Upper lobe of left lung (tissue), 6 donors: Measurements from ENCODE around the gene BSN. TPM values are rescaled to one million over a fixed set of nuclear protein-coding genes. Genes with fewer than 3 reads are reported as not detected.

Experiments
- ATAC-seq, 2 donors: fragments of 200-7000 bp; cut with Tn5 transposase; one replicate each; pipeline ENCODE4 v1.9.1; 2022; ENCODE audit warnings: mild to moderate bottlenecking in 2 of 2, moderate library complexity in 2 of 2; ENCODE audit not compliant: low FRiP score in 2 of 2
- DNase-seq, 2 donors: peaks; one replicate each; pipeline ENCODE4 v3.0.0-alpha.2; 2019 to 2020
- H3K27ac ChIP-seq, 4 donors: fragments of 200-600 bp; sonication (generic); one replicate each; pipeline ENCODE4 v1.5.1; 2016 to 2019
- H3K27me3 ChIP-seq, 4 donors: fragments of 200-600 bp; sonication (generic); one replicate each; pipeline ENCODE4 v1.5.1; 2017 to 2019
- H3K36me3 ChIP-seq, 4 donors: fragments of 200-600 bp; sonication (generic); one replicate each; pipeline ENCODE4 v1.5.1; 2016 to 2019
- H3K4me1 ChIP-seq, 4 donors: fragments of 200-600 bp; sonication (generic); one replicate each; pipeline ENCODE4 v1.5.1; 2018 to 2019
- H3K4me3 ChIP-seq, 4 donors: fragments of 200-600 bp; sonication (generic); one replicate each; pipeline ENCODE4 v1.5.1; 2017 to 2019; ENCODE audit warnings: mild to moderate bottlenecking in 2 of 4, moderate library complexity in 1 of 4
- H3K9me3 ChIP-seq, 4 donors: fragments of 200-600 bp; sonication (generic); one replicate each; pipeline ENCODE4 v1.5.1; 2018 to 2019
- EP300 ChIP-seq, 4 donors: sonication (generic); formaldehyde crosslinking; IDR thresholded peaks; one replicate each; pipeline ENCODE4 v1.5.1; 2017; ENCODE audit warnings: antibody characterized with exemption in 4 of 4, control low read depth in 2 of 4
- POLR2A ChIP-seq, 4 donors: fragments of 450-650 bp; IDR thresholded peaks; one replicate each; pipeline ENCODE4 v1.5.1; 2016 to 2017; ENCODE audit warnings: antibody characterized with exemption in 4 of 4, mild to moderate bottlenecking in 2 of 4
- POLR2AphosphoS5 ChIP-seq, 2 donors: sonication (generic); formaldehyde crosslinking; IDR thresholded peaks; one replicate each; pipeline ENCODE4 v1.5.1; 2017; ENCODE audit warnings: antibody characterized with exemption in 2 of 2
- WGBS, 2 donors: methylation state at CpG; one replicate each; pipeline ENCODE4 v1.1.5; 2017 to 2018; 5-methylcytosine and 5-hydroxymethylcytosine counted together
- total RNA-seq, 6 donors: library from RNA; depleted of rRNA in 4 of 6; stranded (reverse); fragments of >200 nt in 4 of 6; gene quantifications; one replicate each; pipeline versions ENCODE4 v1.1.0 to v1.2.1, GENCODE V29; 2016 to 2021
- TF ChIP-seq, protein P1 (sequence below), 6 experiments: fragments of 450-650 bp in 4 of 6; fragments of 200-600 bp in 2 of 6; sonication (generic) in 2 of 6; IDR thresholded peaks; one replicate each; pipeline ENCODE4 v1.5.1; 2016 to 2019; ENCODE audit warnings: antibody characterized with exemption in 6 of 6
- donor health status: DM: no; HTN: no; CAD: no; lungs with moderate emphysema.
- donor health status: DM: no; HTN: yes; CAD: no; lungs with severe emphysema.

The BSN gene
- total RNA-seq, 6 donors from 2014 or later: 0.39 to 1.1 (median 0.72) TPM

GRCh38 chr3:49650177-49650576 is 95.9 kb downstream of the BSN start:
- no peaks in the 10 kb centered on the region for H3K36me3 ChIP-seq
- ATAC-seq: no peak
- no peak overlapping the region for H3K4me3 ChIP-seq
- TF ChIP-seq POLR2A (IDR thresholded peaks at IDR 0.05) (no peak), EP300 (IDR thresholded peaks at IDR 0.05) (no peak), POLR2AphosphoS5 (IDR thresholded peaks at IDR 0.05) (no peak)
- TF ChIP-seq, protein P1, sequence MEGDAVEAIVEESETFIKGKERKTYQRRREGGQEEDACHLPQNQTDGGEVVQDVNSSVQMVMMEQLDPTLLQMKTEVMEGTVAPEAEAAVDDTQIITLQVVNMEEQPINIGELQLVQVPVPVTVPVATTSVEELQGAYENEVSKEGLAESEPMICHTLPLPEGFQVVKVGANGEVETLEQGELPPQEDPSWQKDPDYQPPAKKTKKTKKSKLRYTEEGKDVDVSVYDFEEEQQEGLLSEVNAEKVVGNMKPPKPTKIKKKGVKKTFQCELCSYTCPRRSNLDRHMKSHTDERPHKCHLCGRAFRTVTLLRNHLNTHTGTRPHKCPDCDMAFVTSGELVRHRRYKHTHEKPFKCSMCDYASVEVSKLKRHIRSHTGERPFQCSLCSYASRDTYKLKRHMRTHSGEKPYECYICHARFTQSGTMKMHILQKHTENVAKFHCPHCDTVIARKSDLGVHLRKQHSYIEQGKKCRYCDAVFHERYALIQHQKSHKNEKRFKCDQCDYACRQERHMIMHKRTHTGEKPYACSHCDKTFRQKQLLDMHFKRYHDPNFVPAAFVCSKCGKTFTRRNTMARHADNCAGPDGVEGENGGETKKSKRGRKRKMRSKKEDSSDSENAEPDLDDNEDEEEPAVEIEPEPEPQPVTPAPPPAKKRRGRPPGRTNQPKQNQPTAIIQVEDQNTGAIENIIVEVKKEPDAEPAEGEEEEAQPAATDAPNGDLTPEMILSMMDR (IDR thresholded peaks at IDR 0.05): no peak
- no peak for DNase-seq
- no peak overlapping the region for H3K27ac ChIP-seq
- peaks cover 0 to 6% (median 0%) of the 10 kb centered on the region in 4 donors for H3K4me1 ChIP-seq
- WGBS, 2 donors: 47 to 63% methylated on average over 1 of the region's 1 CpG
- H3K27me3 ChIP-seq: no peaks in the 10 kb centered on the region
- no peaks in the 10 kb centered on the region for H3K9me3 ChIP-seq

DNA sequence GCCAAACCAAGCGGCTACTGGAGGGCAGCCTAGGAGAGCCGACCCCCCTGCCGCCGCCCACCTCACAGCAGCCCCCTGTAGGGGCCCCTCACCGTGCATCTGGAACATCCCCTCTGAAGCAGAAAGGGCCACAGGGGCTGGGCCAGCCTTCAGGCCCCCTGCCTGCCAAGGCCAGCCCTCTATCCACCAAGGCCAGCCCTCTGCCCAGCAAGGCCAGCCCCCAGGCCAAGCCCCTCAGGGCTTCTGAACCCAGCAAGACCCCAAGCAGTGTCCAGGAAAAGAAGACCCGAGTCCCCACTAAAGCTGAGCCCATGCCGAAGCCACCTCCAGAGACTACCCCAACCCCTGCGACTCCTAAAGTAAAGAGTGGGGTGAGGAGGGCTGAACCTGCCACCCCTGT is 96.4 kb downstream of the BSN start:
- ATAC-seq (no peak), DNase-seq (no peak)
- TF ChIP-seq, protein P1 (IDR thresholded peaks at IDR 0.05): no peak
- TF ChIP-seq POLR2AphosphoS5 (IDR thresholded peaks at IDR 0.05) (no peak), POLR2A (IDR thresholded peaks at IDR 0.05) (no peak), EP300 (IDR thresholded peaks at IDR 0.05) (no peak)
- no peaks in the 10 kb centered on the region for H3K27me3 ChIP-seq
- no peak overlapping the region for H3K27ac ChIP-seq
- 73 to 81% methylated on average over 5 to 8 of the region's 8 CpGs for WGBS, 2 donors
- no peaks in the 10 kb centered on the region for H3K9me3 ChIP-seq
- no peak overlapping the region for H3K4me3 ChIP-seq
- H3K36me3 ChIP-seq: no peaks in the 10 kb centered on the region
- peaks cover 0 to 6% (median 0%) of the 10 kb centered on the region in 4 donors for H3K4me1 ChIP-seq

- DNase-seq: peak in 1 of 2 donors; percentile 76
- Histone ChIP-seq H3K36me3 (no peaks in the 10 kb centered on the region), H3K4me3 (no peak overlapping the region), H3K9me3 (no peaks in the 10 kb centered on the region), H3K27ac (no peak overlapping the region), H3K27me3 (no peaks in the 10 kb centered on the region), H3K4me1 (peaks cover 0 to 6% (median 0%) of the 10 kb centered on the region in 4 donors)
- no peak for ATAC-seq
- TF ChIP-seq POLR2A (IDR thresholded peaks at IDR 0.05): no peak
- TF ChIP-seq, protein P1 (IDR thresholded peaks at IDR 0.05): no peak
- no peak for TF ChIP-seq EP300 (IDR thresholded peaks at IDR 0.05)
- TF ChIP-seq POLR2AphosphoS5 (IDR thresholded peaks at IDR 0.05): no peak
- WGBS, 2 donors: 91 to 92% methylated on average over 26 to 35 of the region's 36 CpGs
These were observed 98.1 kb downstream of the BSN start for GRCh38 chr3:49652218-49652902.

DNA sequence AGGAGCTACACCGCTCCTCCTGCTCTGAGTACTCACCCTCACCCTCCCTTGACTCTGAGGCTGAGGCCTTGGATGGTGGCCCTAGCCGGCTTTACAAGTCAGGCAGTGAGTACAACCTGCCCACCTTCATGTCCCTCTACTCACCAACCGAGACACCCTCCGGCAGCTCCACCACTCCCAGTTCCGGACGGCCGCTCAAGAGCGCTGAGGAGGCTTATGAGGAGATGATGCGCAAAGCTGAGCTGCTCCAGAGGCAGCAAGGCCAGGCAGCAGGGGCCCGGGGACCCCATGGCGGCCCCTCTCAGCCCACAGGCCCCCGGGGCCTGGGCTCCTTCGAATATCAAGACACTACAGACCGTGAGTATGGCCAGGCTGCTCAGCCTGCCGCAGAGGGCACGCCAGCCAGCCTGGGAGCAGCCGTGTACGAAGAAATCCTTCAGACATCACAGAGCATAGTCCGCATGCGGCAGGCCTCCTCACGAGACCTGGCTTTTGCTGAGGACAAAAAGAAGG is 98.7 kb downstream of the BSN start:
- Histone ChIP-seq H3K27me3 (no peaks in the 10 kb centered on the region), H3K9me3 (no peaks in the 10 kb centered on the region), H3K4me1 (peaks cover 0 to 1% (median 0%) of the 10 kb centered on the region in 4 donors), H3K36me3 (no peaks in the 10 kb centered on the region), H3K4me3 (no peak overlapping the region), H3K27ac (no peak overlapping the region)
- no peak for TF ChIP-seq POLR2A (IDR thresholded peaks at IDR 0.05)
- TF ChIP-seq, protein P1 (IDR thresholded peaks at IDR 0.05): no peak
- TF ChIP-seq EP300 (IDR thresholded peaks at IDR 0.05): no peak
- no peak for TF ChIP-seq POLR2AphosphoS5 (IDR thresholded peaks at IDR 0.05)
- 93 to 95% methylated on average over 14 to 17 of the region's 21 CpGs for WGBS, 2 donors
- DNase-seq: peak in 1 of 2 donors; percentile 73
- no peak for ATAC-seq

- Histone ChIP-seq H3K36me3 (no peaks in the 10 kb centered on the region), H3K27ac (no peak overlapping the region), H3K4me3 (no peak overlapping the region), H3K4me1 (no peaks in the 10 kb centered on the region), H3K27me3 (no peaks in the 10 kb centered on the region), H3K9me3 (no peaks in the 10 kb centered on the region)
- no peak for DNase-seq
- WGBS, 2 donors: 83 to 92% methylated on average over 7 to 8 of the region's 8 CpGs
- ATAC-seq: no peak
- TF ChIP-seq, protein P1 (IDR thresholded peaks at IDR 0.05): no peak
- TF ChIP-seq POLR2AphosphoS5 (IDR thresholded peaks at IDR 0.05): no peak
- no peak for TF ChIP-seq POLR2A (IDR thresholded peaks at IDR 0.05)
These were observed 99.3 kb downstream of the BSN start for GRCh38 chr3:49653621-49654020.
